Epidermal melanocyte (primary cell): Measurements from ENCODE around the gene ZNF446.
"Not testable (repeated sequence)": the region's sequence is repeated elsewhere in the genome, so short reads cannot be mapped to it uniquely, and the experiment has no call there.

Experiments used
- DNase-seq: peaks from one replicate; pipeline ENCODE4 v3.0.0; 2011; ENCODE audit warnings: low spot score; ENCODE audit not compliant: insufficient read length

Gene ZNF446

GRCh38 chr19:58499021-58499927, 23.1 kb downstream of the ZNF446 start:
- DNase-seq: peak; percentile 96

GRCh38 chr19:58500242-58500641, 24.1 kb downstream of the ZNF446 start:
- no peak for DNase-seq

GRCh38 chr19:58507602-58508223, 31.6 kb downstream of the ZNF446 start:
- not testable (repeated sequence) for DNase-seq

GRCh38 chr19:58509731-58510083, 33.6 kb downstream of the ZNF446 start:
- DNase-seq: no peak

- no peak for DNase-seq
Measured at GRCh38 chr19:58510084-58510862, 34.1 kb downstream of the ZNF446 start.

GRCh38 chr19:58511353-58512208, 35.4 kb downstream of the ZNF446 start, which contains the start of gene SLC27A5:
TSS of gene SLC27A5 (minus strand) at chr19:58511992. CDS start at chr19:58511955, 37 bp downstream.
- DNase-seq: no peak

DNA sequence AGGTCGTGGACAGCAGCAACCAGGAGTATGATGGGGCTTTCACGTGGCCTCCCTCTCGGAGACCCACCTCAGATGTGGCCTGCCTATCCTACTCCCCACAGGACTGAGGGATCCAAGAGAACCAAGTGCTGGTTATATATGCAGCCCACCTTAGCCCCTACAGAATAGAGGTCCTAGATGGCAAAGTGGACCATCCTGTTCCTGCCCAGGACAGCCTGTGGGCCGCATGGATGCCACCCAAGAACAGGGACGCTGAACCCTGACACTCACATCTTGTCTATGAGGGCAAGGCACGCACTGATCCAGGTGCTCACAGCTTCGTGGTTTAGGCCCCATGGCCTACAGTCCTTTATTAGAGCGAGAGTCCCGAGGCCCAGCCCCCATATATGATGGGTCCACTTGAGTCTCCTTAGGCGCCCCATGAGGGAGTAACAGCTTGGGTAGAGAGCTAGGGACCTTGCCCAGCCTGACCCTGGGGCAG, 37.1 kb downstream of the ZNF446 start:
- DNase-seq: no peak

DNA sequence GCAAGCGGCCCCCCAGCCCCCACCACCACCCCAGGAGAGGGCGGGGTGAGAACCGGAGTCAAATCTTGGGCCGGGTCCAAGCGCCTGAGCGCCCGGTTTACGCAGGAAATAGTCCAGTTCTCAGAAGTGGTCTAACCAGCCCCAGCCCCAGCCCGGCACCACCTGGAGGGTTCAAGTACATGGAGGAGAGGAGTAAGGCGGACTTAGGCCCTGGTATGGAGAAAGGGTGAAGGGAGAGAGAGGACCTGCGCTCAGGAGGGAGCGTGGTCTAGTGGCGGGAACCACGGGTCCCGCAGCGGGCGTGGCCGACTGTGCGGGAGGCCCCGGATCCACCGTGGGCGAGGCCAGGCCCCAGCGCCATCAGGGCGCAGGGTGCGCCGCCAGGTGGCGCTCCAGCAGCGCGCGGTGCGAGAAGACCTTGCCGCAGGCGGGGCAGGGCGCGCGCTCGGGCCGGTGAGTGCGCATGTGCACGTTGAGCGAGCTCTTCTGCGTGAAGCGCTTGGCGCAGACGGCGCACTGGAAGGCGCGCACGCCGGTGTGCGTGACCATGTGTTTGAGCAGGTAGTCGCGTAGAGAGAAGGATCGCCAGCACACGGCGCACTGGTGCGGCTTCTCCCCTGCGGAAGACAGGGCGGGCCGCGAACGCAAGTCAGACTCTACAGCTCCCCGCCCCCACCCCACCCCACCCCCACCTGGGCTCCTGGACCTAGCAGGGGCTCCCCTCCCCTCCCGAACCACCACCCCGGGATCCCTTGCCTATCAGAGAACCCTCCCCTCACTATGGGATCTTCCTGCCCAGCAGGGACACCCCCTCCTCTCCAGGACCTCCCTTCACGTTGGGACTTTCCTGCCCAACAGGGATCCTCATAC, 37.8 kb downstream of the ZNF446 start:
- DNase-seq: peak; percentile 79

DNA sequence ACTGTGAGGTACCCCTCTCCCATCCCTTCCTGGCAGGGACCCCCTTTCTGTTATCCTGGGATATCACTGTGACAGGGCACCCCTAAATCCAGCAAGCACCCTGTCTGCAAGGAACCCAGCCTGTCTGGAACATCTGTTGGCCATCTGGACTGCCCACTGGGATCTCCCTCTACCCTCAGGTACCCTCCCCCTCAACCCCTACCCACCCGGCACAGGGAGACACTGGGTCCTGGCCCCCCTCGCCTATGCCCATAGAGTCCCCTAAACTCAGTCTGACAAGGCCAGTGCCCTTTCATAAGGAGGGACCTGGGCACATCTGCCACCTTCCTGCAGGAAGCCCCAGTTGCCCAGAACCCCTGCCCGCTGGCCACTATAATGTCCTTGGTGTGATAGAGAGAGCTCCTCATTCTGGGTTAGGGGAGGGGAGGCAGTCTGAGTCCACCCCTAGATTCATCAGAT, 38.4 kb downstream of the ZNF446 start:
- DNase-seq: no peak

- no peak for DNase-seq
Measured at GRCh38 chr19:58515259-58515658, 39.1 kb downstream of the ZNF446 start.

- no peak for DNase-seq
Measured at GRCh38 chr19:58516246-58516836, 40.2 kb downstream of the ZNF446 start.

DNA sequence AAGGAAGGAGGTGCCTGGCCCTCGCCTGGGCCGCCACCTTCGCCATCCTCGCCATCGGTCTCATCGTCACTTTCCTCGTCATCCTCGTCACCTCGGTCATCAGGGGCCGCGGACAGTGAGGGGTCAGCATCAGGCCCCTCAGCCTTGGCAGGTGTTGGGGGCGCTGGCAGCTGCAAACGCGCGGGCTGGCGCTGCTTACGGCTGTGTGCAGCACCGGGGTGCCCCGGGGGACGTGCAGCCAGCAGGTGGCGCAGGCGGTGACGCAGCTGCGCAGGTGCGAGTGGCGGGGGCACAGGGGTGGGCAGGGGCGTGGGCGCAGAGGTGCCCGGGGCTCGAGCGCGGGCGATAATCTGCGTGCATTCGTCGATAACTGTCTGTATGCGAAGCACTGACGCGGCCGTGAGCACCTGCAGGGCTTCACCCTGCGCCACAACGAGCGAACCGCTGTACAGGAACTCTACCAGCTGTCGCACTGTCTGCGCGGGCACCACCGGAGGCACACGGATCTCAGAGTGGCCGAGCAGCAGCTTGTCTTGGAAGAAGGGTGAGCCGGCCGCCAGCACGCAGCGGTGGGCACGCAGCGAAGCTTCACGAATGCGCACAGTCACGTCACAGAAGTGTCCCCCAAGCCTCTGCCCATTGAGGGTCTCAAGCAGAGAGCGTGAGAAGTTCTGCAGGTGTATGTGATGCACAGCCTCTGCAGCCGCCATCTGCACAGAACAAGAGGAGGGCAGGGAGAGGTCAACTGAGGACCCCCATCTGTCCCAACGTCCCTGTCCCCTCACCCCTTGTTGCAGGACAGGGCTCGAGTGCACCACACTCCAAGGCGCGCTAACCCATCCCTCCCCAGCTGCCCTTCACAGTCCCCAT, 41.0 kb downstream of the ZNF446 start:
- no peak for DNase-seq

GRCh38 chr19:58518256-58519086, 42.3 kb downstream of the ZNF446 start:
- no peak for DNase-seq

GRCh38 chr19:58519087-58519354, 42.9 kb downstream of the ZNF446 start:
- DNase-seq: peak; percentile 87

GRCh38 chr19:58519355-58520256, 43.5 kb downstream of the ZNF446 start, which contains the start of gene ZBTB45:
TSS of gene ZBTB45 (minus strand) at chr19:58519810. CDS start at chr19:58517673, 2,137 bp downstream.
- DNase-seq: peak; percentile 88

DNA sequence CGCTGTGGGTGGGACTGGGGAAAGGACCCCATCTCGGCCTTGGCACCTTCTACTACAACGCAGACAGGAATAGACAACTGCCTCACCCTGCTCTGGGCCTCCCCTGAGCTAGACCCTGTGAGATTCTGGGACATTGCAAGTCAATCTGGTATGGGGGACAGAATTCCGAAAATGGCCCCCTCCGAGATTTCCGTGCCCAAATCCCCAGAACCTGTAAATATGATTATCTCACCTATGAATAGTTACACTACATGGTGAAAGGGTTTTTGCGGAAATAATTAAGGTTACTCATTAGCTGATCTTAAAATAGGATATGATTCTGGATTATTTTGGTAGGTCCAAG, 44.1 kb downstream of the ZNF446 start:
- DNase-seq: no peak

GRCh38 chr19:58521651-58522050, 45.5 kb downstream of the ZNF446 start:
- DNase-seq: no peak
